ENCODE measurements around the gene GFPT1. TPM values are rescaled to one million over a fixed set of nuclear protein-coding genes. Genes with fewer than 3 reads are reported as not detected.

Gene GFPT1
- total RNA-seq, 3 donors from 2014 or later: 26.7 to 46.0 (median 45.2) TPM

DNA sequence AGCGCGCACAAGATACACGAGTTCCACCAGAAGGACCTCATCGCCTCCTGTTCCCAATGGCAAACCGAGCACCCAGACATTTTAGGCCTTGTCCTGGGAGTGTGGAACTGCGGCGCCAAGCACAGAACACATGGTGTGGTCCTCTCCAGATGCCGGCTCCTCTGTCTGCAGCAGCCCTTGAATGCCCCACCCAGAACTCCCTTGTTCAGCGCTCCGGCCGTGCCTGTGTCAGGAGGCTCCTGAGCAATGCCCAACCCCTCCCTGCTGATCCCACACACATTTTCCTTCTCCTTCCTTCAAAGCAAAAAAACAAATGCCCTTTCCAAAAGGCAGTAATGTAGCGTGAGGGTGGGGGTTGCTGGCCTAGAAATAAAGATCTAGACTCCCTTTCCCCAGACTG, 89.8 kb downstream of the GFPT1 start:
- H3K4me1 ChIP-seq: peaks cover 0 to 7% of the 10 kb centered on the region in 2 donors
- intact Hi-C loops (cut with DNase I; ENCODE audit: low total_unique reads): no loop called here

DNA sequence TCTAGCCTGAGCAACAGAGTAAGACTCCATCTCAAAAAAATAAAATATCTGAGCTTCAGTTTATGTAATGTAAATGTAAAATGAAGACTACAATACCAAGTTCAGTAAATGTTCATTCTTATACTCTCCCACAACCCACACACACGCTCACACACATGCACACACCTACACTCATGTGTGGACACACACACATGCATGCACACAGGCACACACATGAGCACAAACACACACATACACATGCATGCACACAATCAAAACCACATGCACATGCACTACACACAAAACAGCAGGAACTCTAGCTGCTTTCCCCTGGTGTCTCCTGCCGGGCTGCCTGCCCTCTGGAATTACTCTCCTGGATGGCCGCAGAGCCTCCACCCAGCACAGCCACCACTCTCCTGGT, 90.6 kb downstream of the GFPT1 start:
- Histone ChIP-seq H3K27me3 (no peaks in the 10 kb centered on the region), H3K4me3 (no peak overlapping the region), H3K4me1 (peaks cover 3 to 7% of the 10 kb centered on the region in 2 donors), H3K36me3 (no peaks in the 10 kb centered on the region), H3K9me3 (no peaks in the 10 kb centered on the region), H3K27ac (no peak overlapping the region)
- DNase-seq (ENCODE audit: low spot score in 2 of 2): no peak
- TF ChIP-seq, protein P1, sequence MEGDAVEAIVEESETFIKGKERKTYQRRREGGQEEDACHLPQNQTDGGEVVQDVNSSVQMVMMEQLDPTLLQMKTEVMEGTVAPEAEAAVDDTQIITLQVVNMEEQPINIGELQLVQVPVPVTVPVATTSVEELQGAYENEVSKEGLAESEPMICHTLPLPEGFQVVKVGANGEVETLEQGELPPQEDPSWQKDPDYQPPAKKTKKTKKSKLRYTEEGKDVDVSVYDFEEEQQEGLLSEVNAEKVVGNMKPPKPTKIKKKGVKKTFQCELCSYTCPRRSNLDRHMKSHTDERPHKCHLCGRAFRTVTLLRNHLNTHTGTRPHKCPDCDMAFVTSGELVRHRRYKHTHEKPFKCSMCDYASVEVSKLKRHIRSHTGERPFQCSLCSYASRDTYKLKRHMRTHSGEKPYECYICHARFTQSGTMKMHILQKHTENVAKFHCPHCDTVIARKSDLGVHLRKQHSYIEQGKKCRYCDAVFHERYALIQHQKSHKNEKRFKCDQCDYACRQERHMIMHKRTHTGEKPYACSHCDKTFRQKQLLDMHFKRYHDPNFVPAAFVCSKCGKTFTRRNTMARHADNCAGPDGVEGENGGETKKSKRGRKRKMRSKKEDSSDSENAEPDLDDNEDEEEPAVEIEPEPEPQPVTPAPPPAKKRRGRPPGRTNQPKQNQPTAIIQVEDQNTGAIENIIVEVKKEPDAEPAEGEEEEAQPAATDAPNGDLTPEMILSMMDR (IDR thresholded peaks at IDR 0.05): no peak
- TF ChIP-seq POLR2A (IDR thresholded peaks at IDR 0.05) (no peak), POLR2AphosphoS5 (IDR thresholded peaks at IDR 0.05) (no peak)
- intact Hi-C loops (cut with DNase I; ENCODE audit: low total_unique reads): no loop called here

More for the DNA sequence above, 89.8 kb downstream of the GFPT1 start:
- no peak overlapping the region for H3K27ac ChIP-seq
- no peaks in the 10 kb centered on the region for H3K9me3 ChIP-seq
- no peaks in the 10 kb centered on the region for H3K27me3 ChIP-seq
- no peak overlapping the region for H3K4me3 ChIP-seq
- no peak for DNase-seq (ENCODE audit: low spot score in 2 of 2)
- H3K36me3 ChIP-seq: no peaks in the 10 kb centered on the region
- TF ChIP-seq, protein P1 (IDR thresholded peaks at IDR 0.05): no peak
- TF ChIP-seq POLR2AphosphoS5 (IDR thresholded peaks at IDR 0.05) (no peak), POLR2A (IDR thresholded peaks at IDR 0.05) (no peak)

DNA sequence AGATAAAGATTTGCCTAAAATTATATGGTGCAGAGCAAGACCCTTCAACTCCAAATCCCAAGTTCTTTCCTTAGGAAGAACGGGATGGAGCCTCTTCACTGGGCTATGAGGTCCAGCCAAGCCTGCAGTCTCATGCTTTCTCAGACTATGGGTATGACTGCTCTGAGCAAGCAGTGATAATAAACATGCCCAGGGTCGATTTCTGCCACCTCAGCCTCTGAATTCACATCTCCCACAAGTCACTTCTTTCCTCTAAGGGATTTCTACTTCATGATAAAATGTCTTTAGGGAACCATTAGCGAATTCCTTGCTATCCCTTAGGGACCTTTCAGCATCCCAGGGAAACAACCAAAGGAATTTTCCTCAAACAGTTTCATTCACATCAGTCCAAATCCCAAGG, 94.8 kb downstream of the GFPT1 start:
- DNase-seq (ENCODE audit: low spot score in 2 of 2): no peak
- Histone ChIP-seq H3K4me3 (no peak overlapping the region), H3K27ac (peak overlapping the region; percentile 64 to 73), H3K27me3 (no peaks in the 10 kb centered on the region), H3K9me3 (no peaks in the 10 kb centered on the region), H3K4me1 (peaks cover 0 to 8% of the 10 kb centered on the region in 2 donors), H3K36me3 (no peaks in the 10 kb centered on the region)
- intact Hi-C loops (cut with DNase I; ENCODE audit: low total_unique reads): no loop called here
- no peak for TF ChIP-seq POLR2A (IDR thresholded peaks at IDR 0.05)

DNA sequence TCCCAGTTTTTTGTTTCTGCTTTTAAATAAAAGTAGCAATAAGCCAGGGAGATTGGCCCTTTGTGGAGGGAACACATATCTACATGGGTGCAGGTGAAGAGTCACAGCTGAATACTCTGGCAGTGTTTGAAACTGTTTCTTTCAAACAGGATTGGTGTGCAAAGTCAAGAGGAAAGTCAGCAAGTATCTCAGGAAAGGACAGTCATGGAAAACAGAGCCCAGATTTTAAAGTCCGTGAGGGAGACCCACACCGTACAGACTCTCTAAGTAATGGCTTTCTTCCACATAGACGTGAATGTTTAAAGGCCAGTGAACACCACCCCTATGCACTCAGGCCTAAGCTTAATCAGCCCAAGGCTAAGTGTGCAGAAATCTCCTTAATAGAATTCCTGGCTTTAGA, 95.3 kb downstream of the GFPT1 start:
- Histone ChIP-seq H3K4me3 (no peak overlapping the region), H3K36me3 (no peaks in the 10 kb centered on the region), H3K9me3 (no peaks in the 10 kb centered on the region), H3K4me1 (peaks cover 0 to 8% of the 10 kb centered on the region in 2 donors), H3K27ac (peak overlapping the region; percentile 56 to 73), H3K27me3 (no peaks in the 10 kb centered on the region)
- intact Hi-C loops (cut with DNase I; ENCODE audit: low total_unique reads): no loop called here
- no peak for DNase-seq (ENCODE audit: low spot score in 2 of 2)
- TF ChIP-seq POLR2AphosphoS5 (IDR thresholded peaks at IDR 0.05) (no peak), POLR2A (IDR thresholded peaks at IDR 0.05) (no peak)
- TF ChIP-seq, protein P1 (IDR thresholded peaks at IDR 0.05): no peak

DNA sequence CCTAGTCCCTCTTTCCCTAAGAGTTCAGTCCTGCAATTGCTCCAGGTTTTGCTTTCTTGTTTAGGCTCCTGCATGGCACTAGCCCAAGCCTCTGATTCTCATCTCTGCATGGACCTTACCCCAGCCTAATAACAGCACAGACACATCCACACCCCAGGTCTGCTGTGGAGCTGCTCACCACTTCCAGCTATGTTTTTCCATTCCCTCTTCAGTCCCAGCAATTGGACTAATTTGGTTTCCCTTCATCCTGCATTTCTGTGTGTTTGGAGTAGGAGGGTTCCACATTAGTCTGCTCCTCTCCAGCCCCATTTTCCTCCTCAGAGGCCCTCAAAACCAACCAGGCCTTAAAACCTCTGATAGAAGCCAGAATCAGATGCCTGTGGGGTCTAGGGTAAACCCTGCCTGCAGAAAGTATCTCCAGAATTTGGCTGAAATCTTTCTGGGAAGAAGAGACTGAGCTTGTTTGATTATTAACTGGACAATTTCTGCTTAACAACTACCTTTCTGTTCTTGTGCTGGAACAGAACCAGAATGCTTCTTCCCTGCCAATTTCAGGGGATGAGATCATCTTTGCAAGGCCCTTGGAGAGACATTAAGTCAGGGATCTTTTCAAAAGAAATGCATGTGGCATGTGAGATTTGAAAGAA, 95.9 kb downstream of the GFPT1 start:
- H3K27ac ChIP-seq: peak overlapping the region; percentile 56 to 73
- intact Hi-C loops (cut with DNase I; ENCODE audit: low total_unique reads): no loop called here

More for the DNA sequence above, 95.9 kb downstream of the GFPT1 start:
- no peaks in the 10 kb centered on the region for H3K9me3 ChIP-seq
- DNase-seq (ENCODE audit: low spot score in 2 of 2): no peak
- no peaks in the 10 kb centered on the region for H3K27me3 ChIP-seq
- H3K4me1 ChIP-seq: peaks cover 0 to 8% of the 10 kb centered on the region in 2 donors
- no peak for TF ChIP-seq POLR2A (IDR thresholded peaks at IDR 0.05)
- TF ChIP-seq, protein P1 (IDR thresholded peaks at IDR 0.05): no peak
- H3K36me3 ChIP-seq: no peaks in the 10 kb centered on the region
- no peak overlapping the region for H3K4me3 ChIP-seq
